Neural cell (in vitro differentiated cells): ENCODE results near the gene ACSL6. TPM values are rescaled to one million over a fixed set of nuclear protein-coding genes. Genes with fewer than 3 reads are reported as not detected.

Source experiments
- H2AFZ ChIP-seq: fragments of 200-600, 300-800 bp; sonication (generic), shearing (Covaris generic); 2 replicates; pipeline ENCODE4 v1.6.0; 2014; ENCODE audit warnings: low read depth, mild to moderate bottlenecking, antibody characterized with exemption, low read length, moderate library complexity
- H3F3A ChIP-seq: fragments of 200-600 bp; shearing (Covaris generic); 2 replicates; pipeline ENCODE4 v1.6.1; 2016; ENCODE audit warnings: mild to moderate bottlenecking, moderate library complexity, mixed read lengths, antibody characterized with exemption, low read length; ENCODE audit not compliant: insufficient read depth, poor library complexity, severe bottlenecking
- H3K27ac ChIP-seq: fragments of 200-600, 300-800 bp; sonication (generic), shearing (Covaris generic); 2 replicates; pipeline ENCODE4 v1.5.1; 2014; ENCODE audit warnings: mild to moderate bottlenecking, low read length, moderate library complexity
- H3K27me3 ChIP-seq: fragments of 300-800, 200-600 bp; sonication (generic), shearing (Covaris generic); 2 replicates; pipeline ENCODE4 v1.6.0; 2014; ENCODE audit warnings: mild to moderate bottlenecking, low read depth, low read length, moderate library complexity; ENCODE audit not compliant: insufficient read depth
- H3K36me3 ChIP-seq: fragments of 300-800, 200-600 bp; sonication (generic), shearing (Covaris generic); 2 replicates; pipeline ENCODE4 v1.5.1; 2014; ENCODE audit warnings: mild to moderate bottlenecking, antibody characterized with exemption, low read length, moderate library complexity; ENCODE audit not compliant: insufficient read depth
- H3K4me2 ChIP-seq: fragments of 300-800, 200-600 bp; sonication (generic), shearing (Covaris generic); 2 replicates; pipeline ENCODE4 v1.6.0; 2014; ENCODE audit warnings: mild to moderate bottlenecking, low read length
- H3K4me3 ChIP-seq: fragments of 300-800, 200-600 bp; sonication (generic), shearing (Covaris generic); 2 replicates; pipeline ENCODE4 v1.5.1; 2014; ENCODE audit warnings: mild to moderate bottlenecking, low read length, moderate library complexity
- H3K79me2 ChIP-seq: fragments of 200-600 bp; shearing (Covaris generic); replicated peaks from 2 replicates; pipeline ENCODE4 v1.6.0; 2014; ENCODE audit warnings: mild to moderate bottlenecking, low read length, moderate library complexity; ENCODE audit not compliant: insufficient read depth
- H3K9ac ChIP-seq: fragments of 300-800, 200-600 bp; sonication (generic), shearing (Covaris generic); 2 replicates; pipeline ENCODE4 v1.6.1; 2016; ENCODE audit warnings: mild to moderate bottlenecking, low read length, mixed read lengths
- H3K9me2 ChIP-seq: fragments of 200-600 bp; shearing (Covaris generic); 2 replicates; pipeline ENCODE4 v1.6.1; 2016; ENCODE audit warnings: mild to moderate bottlenecking, low read length, mixed read lengths; ENCODE audit not compliant: insufficient read depth
- H3K9me3 ChIP-seq: fragments of 200-600, 300-800 bp; sonication (generic), shearing (Covaris generic); 2 replicates; pipeline ENCODE4 v1.6.1; 2016; ENCODE audit warnings: mild to moderate bottlenecking, mixed run types, low read length, moderate library complexity, mixed read lengths
- H4K20me1 ChIP-seq: fragments of 200-600 bp; shearing (Covaris generic); 2 replicates; pipeline ENCODE4 v1.6.1; 2016; ENCODE audit warnings: mild to moderate bottlenecking, mixed run types; ENCODE audit not compliant: insufficient read depth
- EP300 ChIP-seq: fragments of 450-650 bp; conservative IDR thresholded peaks from 2 replicates; pipeline ENCODE4 v1.6.1; 2014; ENCODE audit warnings: antibody characterized with exemption, mild to moderate bottlenecking, moderate library complexity; ENCODE audit not compliant: poor library complexity, severe bottlenecking
- EZH2 ChIP-seq: fragments of 200-600, 300-800 bp; shearing (Covaris generic), sonication (generic); IDR thresholded peaks from 2 replicates; pipeline ENCODE4 v1.6.1; 2014; ENCODE audit warnings: antibody characterized with exemption, low read length, borderline replicate concordance, mild to moderate bottlenecking; ENCODE audit not compliant: insufficient read depth, poor library complexity, severe bottlenecking
- MXI1 ChIP-seq: fragments of 450-650 bp; conservative IDR thresholded peaks from 2 replicates; pipeline ENCODE4 v1.6.1; 2014; ENCODE audit warnings: antibody characterized with exemption, mild to moderate bottlenecking; ENCODE audit not compliant: poor library complexity, severe bottlenecking
- POLR2AphosphoS5 ChIP-seq: IDR thresholded peaks from 2 replicates; pipeline ENCODE4 v1.6.1; 2012
- RAD21 ChIP-seq: fragments of 450-650 bp; conservative IDR thresholded peaks from 2 replicates; pipeline ENCODE4 v1.6.1; 2014; ENCODE audit warnings: antibody characterized with exemption, mild to moderate bottlenecking, moderate library complexity
- SMC3 ChIP-seq: fragments of 450-650 bp; conservative IDR thresholded peaks from 2 replicates; pipeline ENCODE4 v1.6.1; 2014; ENCODE audit warnings: antibody characterized with exemption, mild to moderate bottlenecking, moderate library complexity; ENCODE audit not compliant: poor library complexity
- TAF1 ChIP-seq: IDR thresholded peaks from 2 replicates; pipeline ENCODE4 v1.6.1; 2012; ENCODE audit warnings: low read depth
- polyA minus RNA-seq: library from RNA; depleted of rRNA, polyadenylated mRNA; stranded (reverse); fragments of >200 nt; gene quantifications from 2 replicates; pipeline ENCODE4 v1.2.3, GENCODE V29; 2014
- polyA plus RNA-seq: library from polyadenylated mRNA; depleted of rRNA; stranded (reverse); fragments of >200 nt; gene quantifications from 2 replicates; pipeline ENCODE4 v1.2.3, GENCODE V29; 2014
- TF ChIP-seq, protein P1 (sequence below): fragments of 450-650 bp; IDR thresholded peaks from 2 replicates; pipeline ENCODE4 v1.5.1; 2014; ENCODE audit warnings: antibody characterized with exemption, mild to moderate bottlenecking, moderate library complexity; ENCODE audit not compliant: poor library complexity, severe bottlenecking
- TF ChIP-seq, protein P2 (sequence below): IDR thresholded peaks from 2 replicates; pipeline ENCODE4 v1.6.1; 2012; ENCODE audit warnings: borderline replicate concordance

The ACSL6 gene, protein sequence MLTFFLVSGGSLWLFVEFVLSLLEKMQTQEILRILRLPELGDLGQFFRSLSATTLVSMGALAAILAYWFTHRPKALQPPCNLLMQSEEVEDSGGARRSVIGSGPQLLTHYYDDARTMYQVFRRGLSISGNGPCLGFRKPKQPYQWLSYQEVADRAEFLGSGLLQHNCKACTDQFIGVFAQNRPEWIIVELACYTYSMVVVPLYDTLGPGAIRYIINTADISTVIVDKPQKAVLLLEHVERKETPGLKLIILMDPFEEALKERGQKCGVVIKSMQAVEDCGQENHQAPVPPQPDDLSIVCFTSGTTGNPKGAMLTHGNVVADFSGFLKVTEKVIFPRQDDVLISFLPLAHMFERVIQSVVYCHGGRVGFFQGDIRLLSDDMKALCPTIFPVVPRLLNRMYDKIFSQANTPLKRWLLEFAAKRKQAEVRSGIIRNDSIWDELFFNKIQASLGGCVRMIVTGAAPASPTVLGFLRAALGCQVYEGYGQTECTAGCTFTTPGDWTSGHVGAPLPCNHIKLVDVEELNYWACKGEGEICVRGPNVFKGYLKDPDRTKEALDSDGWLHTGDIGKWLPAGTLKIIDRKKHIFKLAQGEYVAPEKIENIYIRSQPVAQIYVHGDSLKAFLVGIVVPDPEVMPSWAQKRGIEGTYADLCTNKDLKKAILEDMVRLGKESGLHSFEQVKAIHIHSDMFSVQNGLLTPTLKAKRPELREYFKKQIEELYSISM
- 30.5 and 39.0 TPM in 2 replicates for polyA plus RNA-seq
- 37.5 and 41.6 TPM in 2 replicates for polyA minus RNA-seq

DNA sequence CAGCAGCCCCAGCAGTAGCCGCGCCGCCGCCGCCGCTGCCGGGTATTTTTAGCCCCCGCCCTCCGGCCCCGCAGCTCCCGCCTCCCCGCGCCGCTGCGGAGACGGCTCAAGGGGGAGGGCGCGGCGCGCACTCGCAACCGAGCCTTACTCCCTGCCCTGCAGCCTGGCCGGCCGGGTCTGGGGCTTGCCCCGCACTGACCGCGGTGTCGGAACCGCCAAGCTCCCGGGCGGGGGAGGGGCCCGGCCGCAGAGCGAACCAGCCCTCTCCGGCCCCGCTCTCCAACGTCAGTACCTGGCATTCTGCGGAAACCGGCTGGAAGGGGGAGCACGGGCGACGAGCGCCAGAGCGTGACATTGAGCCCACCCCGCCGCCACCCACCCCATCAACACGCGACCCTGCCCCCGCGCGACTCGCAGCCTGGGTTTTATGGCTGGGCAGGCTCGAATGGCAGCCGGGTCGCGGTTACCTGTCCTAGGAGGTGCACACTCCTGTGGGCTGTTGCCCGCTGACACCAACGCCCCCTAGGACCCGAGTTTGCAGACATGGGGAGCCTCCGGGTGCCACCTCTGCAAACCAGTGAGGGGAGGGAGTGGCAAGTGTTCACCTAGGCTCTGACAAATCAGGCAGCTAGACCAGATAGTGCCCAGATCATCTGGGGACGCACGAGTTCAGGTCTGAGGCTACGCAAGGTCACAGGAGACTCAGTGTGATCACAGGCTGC lies at the start of gene ACSL6:
TSS of gene ACSL6 (minus strand) at position 37 of the 722 bp plus-strand sequence. CDS start 105 bp downstream, outside the sequence.
- Histone ChIP-seq H3K9me3 (no peaks in the 10 kb centered on the region), H3K4me2 (peak within 1 kb of the TSS; percentile 86), H2AFZ (peak within 1 kb of the TSS; percentile 79), H3K36me3 (no peaks in the 10 kb centered on the region), H3K4me3 (peak within 1 kb of the TSS; percentile 94), H3K27me3 (peaks cover 21% of the 10 kb centered on the region), H3K79me2 (no peaks in the 10 kb centered on the region), H3K9ac (peak within 1 kb of the TSS; percentile 82), H3K27ac (no peak within 1 kb of the TSS), H3K9me2 (no peaks in the 10 kb centered on the region), H4K20me1 (no peaks in the 10 kb centered on the region), H3F3A (no peaks in the 10 kb centered on the region)
- TF ChIP-seq SMC3 (peak; percentile 21), MXI1 (peak; percentile 36), EP300 (peak; percentile 43)
- TF ChIP-seq, protein P1, sequence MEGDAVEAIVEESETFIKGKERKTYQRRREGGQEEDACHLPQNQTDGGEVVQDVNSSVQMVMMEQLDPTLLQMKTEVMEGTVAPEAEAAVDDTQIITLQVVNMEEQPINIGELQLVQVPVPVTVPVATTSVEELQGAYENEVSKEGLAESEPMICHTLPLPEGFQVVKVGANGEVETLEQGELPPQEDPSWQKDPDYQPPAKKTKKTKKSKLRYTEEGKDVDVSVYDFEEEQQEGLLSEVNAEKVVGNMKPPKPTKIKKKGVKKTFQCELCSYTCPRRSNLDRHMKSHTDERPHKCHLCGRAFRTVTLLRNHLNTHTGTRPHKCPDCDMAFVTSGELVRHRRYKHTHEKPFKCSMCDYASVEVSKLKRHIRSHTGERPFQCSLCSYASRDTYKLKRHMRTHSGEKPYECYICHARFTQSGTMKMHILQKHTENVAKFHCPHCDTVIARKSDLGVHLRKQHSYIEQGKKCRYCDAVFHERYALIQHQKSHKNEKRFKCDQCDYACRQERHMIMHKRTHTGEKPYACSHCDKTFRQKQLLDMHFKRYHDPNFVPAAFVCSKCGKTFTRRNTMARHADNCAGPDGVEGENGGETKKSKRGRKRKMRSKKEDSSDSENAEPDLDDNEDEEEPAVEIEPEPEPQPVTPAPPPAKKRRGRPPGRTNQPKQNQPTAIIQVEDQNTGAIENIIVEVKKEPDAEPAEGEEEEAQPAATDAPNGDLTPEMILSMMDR: peak; percentile 43
- TF ChIP-seq, protein P2, sequence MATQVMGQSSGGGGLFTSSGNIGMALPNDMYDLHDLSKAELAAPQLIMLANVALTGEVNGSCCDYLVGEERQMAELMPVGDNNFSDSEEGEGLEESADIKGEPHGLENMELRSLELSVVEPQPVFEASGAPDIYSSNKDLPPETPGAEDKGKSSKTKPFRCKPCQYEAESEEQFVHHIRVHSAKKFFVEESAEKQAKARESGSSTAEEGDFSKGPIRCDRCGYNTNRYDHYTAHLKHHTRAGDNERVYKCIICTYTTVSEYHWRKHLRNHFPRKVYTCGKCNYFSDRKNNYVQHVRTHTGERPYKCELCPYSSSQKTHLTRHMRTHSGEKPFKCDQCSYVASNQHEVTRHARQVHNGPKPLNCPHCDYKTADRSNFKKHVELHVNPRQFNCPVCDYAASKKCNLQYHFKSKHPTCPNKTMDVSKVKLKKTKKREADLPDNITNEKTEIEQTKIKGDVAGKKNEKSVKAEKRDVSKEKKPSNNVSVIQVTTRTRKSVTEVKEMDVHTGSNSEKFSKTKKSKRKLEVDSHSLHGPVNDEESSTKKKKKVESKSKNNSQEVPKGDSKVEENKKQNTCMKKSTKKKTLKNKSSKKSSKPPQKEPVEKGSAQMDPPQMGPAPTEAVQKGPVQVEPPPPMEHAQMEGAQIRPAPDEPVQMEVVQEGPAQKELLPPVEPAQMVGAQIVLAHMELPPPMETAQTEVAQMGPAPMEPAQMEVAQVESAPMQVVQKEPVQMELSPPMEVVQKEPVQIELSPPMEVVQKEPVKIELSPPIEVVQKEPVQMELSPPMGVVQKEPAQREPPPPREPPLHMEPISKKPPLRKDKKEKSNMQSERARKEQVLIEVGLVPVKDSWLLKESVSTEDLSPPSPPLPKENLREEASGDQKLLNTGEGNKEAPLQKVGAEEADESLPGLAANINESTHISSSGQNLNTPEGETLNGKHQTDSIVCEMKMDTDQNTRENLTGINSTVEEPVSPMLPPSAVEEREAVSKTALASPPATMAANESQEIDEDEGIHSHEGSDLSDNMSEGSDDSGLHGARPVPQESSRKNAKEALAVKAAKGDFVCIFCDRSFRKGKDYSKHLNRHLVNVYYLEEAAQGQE: no peak

DNA sequence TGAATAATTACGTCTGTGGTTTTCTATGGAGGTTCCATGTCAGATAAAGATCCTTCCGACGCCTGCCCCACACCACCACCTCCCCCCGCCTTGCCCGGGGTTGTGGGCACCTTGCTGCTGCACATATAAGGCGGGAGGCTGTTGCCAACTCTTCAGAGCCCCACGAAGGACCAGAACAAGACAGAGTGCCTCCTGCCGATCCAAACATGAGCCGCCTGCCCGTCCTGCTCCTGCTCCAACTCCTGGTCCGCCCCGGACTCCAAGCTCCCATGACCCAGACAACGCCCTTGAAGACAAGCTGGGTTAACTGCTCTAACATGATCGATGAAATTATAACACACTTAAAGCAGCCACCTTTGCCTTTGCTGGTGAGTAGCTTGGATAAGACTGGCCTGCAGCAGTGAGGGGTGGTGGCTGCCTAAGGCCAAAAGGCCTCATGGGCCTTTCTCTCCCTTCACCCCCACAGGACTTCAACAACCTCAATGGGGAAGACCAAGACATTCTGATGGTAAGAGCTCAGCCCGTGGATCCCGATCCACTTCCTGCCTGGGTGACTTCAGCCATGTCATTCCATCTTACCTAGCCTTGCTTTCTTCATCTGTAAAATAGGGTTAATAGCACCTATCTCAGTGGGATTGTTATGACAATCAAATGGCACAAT lies 49.2 kb upstream of the ACSL6 start, which contains the start of gene IL3:
TSS of gene IL3 (plus strand) at position 155 of the 661 bp plus-strand sequence. CDS start at position 207, 52 bp downstream.
- Histone ChIP-seq H3K9me3 (no peaks in the 10 kb centered on the region), H3K27me3 (no peaks in the 10 kb centered on the region), H2AFZ (no peak within 1 kb of the TSS), H4K20me1 (no peaks in the 10 kb centered on the region), H3K36me3 (no peaks in the 10 kb centered on the region), H3K4me3 (no peak within 1 kb of the TSS), H3K4me2 (no peak within 1 kb of the TSS), H3K79me2 (no peaks in the 10 kb centered on the region), H3F3A (no peaks in the 10 kb centered on the region), H3K27ac (no peak within 1 kb of the TSS), H3K9ac (no peak within 1 kb of the TSS), H3K9me2 (no peaks in the 10 kb centered on the region)
- TF ChIP-seq RAD21 (no peak), POLR2AphosphoS5 (no peak), EP300 (no peak), SMC3 (no peak), TAF1 (no peak), EZH2 (no peak), MXI1 (no peak)
- TF ChIP-seq, protein P2: no peak
- TF ChIP-seq, protein P1: no peak
